Daoy (cell line): ENCODE data around the gene TMEM247. TPM values are rescaled to one million over a fixed set of nuclear protein-coding genes. Genes with fewer than 3 reads are reported as not detected.

Source experiments
- DNase-seq: peaks from one replicate; pipeline ENCODE4 v3.0.0-alpha.2; 2015; ENCODE audit warnings: low read depth
- total RNA-seq: library from RNA; depleted of rRNA; stranded (reverse); fragments of >200 nt; shearing (Covaris generic); gene quantifications from 2 replicates; pipeline ENCODE4 v1.2.3, GENCODE V29; 2014

TMEM247 gene
- total RNA-seq, 1 experiment from 2014 or later = not detected

DNA sequence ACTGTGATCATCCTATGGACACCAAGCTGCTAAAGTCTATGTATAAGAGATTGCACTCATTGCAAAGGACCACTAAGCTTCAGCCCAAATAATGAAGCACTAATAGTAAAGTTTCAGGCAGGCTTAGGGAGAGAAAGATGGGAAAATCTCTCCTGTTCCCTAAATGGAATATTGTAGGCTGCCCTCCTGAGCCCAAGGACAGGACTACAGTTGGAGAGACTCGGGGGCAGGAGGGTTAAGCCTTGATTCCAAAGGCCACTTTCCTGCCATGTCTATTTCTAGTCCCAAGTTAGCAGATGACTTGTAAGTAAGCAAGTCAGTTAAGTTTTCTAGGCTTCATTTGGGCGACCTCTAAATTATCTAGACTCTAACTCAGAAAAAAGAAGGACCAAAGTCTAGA is 9.0 kb downstream of the TMEM247 start:
- DNase-seq = no peak

DNA sequence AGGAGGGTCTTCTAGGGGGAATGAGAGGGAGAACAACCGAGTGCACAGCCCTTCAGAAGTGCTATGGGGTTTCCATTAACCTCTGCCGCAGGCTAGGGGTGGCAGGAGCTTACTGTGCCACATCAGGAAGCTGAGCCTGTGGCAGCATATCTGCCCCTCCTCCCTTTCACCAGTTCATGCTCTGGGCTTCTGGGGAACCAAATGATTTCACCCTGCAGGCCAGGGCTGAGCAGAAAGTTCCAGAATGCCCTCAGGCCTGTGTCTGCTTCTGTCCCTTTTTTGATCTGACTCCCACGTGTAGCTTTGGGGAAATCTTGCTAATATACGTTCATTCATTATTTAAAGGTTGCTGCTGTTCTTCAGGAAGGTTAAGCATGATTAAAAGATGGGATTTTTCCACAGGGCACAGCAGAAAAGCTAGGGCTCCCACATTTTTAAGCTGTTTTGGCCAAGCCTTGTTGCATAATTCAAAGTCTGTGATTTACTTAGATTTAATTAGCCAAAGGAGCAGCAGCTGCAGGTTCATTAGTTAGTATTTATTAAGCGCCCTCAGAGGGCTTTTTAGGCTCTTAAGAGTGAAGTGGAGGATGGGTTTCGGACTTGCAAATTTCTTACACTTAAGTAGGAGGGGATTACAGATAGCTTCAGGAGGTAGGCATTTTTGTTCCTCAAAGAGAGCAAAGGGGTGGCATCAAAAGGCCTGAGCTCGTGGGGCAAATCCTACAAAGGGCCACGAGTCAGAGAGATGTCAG is 10.2 kb downstream of the TMEM247 start:
- no peak for DNase-seq

GRCh38 chr2:46490521-46491141 is 11.3 kb downstream of the TMEM247 start:
- peak; percentile 18 for DNase-seq

DNA sequence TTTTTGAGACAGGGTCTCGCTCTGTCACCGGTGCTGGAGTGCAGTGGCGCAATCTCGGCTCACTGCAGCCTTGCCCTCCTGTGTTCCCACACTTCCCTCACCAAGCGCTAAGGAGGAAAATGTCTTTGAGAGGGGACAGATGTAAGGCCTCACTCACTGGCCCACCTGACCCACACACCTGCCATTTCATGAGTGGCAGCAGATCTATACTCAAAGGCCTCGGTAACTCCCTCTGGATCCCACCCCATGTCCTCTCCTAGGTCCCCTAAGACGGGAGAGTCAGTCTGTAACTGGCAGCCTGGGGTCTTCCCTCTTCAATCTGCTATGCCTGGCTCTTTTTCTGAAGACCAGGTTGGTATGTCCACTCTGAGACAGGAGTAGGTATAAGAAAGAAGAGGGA is 12.9 kb downstream of the TMEM247 start:
- no peak for DNase-seq

GRCh38 chr2:46493241-46493970 is 14.0 kb downstream of the TMEM247 start:
- no peak for DNase-seq

GRCh38 chr2:46493971-46494250 is 14.5 kb downstream of the TMEM247 start:
- DNase-seq = no peak

DNA sequence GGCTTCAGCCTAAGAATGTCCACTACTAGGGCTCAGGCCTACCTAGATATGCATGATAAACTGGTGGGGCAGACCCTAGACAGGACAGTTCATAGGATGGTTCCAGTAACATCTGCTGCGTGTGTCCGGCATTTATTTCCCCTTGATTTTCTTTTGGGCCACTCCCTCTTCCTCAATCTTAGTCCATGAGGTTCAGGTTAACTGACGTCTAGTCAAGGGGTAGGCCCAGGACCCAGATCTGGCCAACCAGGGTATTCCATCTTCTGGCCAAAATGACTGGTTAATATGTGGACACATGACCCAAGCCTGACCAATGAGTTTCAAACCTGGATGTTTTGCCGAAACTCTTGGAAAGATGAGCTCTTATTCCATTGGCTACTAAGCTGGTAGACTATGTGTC is 15.2 kb downstream of the TMEM247 start:
- no peak for DNase-seq

GRCh38 chr2:46495231-46496030 is 16.1 kb downstream of the TMEM247 start:
- DNase-seq = no peak

- DNase-seq = no peak
Measured at GRCh38 chr2:46497766-46498165, 18.4 kb downstream of the TMEM247 start.

GRCh38 chr2:46498681-46499080 is 19.3 kb downstream of the TMEM247 start:
- DNase-seq = no peak

DNA sequence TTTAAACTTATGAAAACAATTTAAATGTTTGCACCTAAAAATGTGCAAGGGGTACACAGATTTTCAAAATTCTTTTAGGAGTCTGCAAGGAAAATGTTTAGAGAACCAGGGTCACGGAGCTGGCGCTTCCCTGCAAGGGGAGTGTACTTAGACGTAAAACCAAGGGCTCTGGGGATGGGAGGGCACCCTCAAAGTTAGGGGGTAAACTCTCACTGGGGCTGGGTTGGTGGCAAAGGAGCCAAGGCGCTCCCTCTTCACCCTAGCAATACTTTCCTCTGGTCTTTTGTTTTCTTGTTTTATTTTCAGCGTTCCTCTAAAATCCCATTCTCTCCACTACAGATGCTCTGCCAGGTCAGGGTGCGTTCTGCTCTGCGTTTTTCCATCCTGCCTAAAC is 20.0 kb downstream of the TMEM247 start:
- no peak for DNase-seq

DNA sequence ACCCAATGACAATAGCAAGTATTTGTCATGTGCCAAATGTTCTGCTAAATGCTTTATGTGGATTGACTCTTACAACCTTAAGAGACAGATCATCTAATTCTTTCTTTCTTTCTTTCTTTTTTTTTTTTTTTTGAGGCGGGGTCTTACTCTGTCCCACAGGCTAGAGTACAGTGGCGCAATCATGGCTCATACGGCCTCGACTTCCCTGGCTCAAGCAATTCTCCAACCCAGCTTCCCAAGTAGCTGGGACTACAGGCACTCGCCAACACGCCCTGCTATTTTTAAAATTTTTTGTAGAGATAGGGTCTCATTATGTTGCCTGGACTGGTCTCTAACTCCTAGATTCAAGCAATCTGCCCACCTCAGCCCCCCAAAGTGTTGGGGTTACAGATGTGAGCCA is 21.4 kb downstream of the TMEM247 start:
- no peak for DNase-seq

- no peak for DNase-seq
Measured at GRCh38 chr2:46502291-46502885, 23.0 kb downstream of the TMEM247 start.

GRCh38 chr2:46503686-46504085 is 24.3 kb downstream of the TMEM247 start:
- no peak for DNase-seq

- DNase-seq = no peak
Measured at GRCh38 chr2:46504221-46504620, 24.9 kb downstream of the TMEM247 start.

GRCh38 chr2:46504685-46505471 is 25.5 kb downstream of the TMEM247 start:
- DNase-seq = no peak

DNA sequence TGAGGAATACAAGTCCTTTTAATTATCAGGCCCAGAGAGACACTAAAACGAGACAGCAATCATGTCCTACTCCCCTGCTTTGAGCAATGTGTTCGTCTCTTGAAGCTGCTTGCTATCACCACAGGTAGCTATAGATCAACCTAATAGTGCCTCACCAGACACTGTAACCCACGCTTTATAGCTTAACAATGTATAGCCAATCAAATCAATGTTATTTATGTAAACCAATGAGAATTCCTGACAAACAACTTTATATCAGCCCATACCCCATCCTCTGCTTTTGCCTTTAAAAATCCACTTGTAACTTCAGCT is 26.1 kb downstream of the TMEM247 start:
- DNase-seq = no peak

DNA sequence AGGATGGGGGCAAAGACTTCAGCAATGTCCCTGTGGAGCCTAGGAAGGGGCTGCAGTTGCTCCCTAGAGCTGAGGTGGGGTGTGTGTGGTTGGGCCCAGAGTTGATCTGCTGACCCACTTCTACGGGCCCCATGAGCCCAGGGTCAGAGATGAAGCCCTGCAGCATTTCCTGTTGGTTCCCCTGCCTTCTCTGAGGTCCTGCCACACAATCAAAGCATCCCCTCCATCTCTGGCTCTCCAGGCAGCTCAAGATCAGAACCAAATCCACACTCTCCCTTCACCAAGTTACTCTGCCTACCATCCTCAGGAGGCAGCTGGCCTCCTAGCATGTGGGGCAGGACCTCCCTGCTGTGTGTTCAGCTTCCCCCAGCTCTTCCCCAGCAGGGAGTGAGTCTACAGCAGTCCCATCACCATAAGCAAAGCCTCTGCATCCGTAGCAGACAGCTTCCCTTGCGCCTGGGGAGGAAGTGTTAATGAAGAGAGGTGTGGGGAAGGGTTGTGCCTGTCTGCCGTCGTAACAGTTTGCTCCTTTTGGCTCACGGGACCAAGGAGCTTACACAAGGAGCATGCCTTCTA is 26.9 kb downstream of the TMEM247 start:
- no peak for DNase-seq

DNA sequence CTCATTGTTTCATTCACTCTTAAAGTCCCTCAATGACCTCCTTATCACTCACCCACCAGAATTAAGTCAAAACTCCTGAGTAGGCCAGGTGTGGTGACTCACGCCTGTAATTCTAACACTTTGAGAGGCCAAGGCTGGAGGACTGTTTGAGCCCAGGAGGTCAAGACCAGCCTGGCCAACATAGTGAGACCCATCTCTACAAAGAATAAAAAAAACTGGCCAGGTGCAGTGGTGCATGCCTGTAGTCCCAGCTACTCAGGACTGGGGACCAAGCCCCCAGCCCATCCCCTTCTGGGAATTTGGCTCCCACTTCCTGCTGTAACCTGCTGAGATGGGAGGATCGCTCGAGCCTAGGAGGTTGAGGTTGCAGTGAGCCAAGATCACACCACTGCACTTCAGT is 28.9 kb downstream of the TMEM247 start:
- DNase-seq = no peak

GRCh38 chr2:46508759-46509158 is 29.4 kb downstream of the TMEM247 start:
- no peak for DNase-seq

DNA sequence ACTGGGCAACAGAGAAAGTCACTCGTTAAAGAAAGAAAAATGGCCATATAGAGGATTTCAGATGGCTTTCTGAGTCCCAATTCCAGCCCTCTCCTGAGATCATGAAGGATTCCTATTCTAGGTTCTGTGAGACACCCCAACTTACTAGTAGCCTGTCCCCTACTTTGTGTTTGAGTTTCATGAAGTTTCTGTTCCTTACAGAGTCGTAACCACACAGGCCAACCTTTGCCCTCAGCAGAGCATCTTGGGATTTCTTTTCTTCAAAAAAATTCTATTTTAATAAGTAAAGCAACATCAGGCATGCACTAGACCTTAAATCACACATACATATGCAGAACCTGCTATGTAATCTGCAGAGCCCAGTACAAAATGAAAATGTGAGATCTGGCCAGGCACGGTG is 30.4 kb downstream of the TMEM247 start:
- no peak for DNase-seq
